HG03521 (cell line): ENCODE results near the gene PIP4K2C.
"Not testable (repeated sequence)": the region's sequence is repeated elsewhere in the genome, so short reads cannot be mapped to it uniquely, and the experiment has no call there.

Experiments
- ATAC-seq: cut with Tn5 transposase; IDR thresholded peaks from one replicate; pipeline ENCODE4 v1.9.1; 2021; ENCODE audit warnings: mild to moderate bottlenecking, moderate library complexity; ENCODE audit not compliant: unreplicated experiment

The PIP4K2C gene

DNA sequence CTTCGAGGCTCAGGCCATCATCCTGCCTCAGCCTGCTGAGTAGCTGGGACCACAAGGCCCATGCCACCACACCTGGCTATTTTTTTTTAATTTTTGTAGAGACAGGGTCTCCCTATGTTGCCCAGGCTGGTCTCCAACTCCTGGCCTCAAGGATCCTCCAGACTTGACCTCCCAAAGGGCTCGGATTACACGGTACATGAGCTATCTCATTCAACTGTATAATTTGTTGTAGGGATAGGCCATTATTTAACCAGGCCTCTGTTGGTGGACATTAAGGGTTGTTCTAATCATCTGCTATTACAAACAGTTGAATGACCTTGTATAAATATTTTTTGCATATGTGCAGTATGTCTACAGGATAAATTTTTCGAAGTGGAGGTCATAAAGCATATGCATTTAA, 32.1 kb upstream of the PIP4K2C start:
- no peak for ATAC-seq

DNA sequence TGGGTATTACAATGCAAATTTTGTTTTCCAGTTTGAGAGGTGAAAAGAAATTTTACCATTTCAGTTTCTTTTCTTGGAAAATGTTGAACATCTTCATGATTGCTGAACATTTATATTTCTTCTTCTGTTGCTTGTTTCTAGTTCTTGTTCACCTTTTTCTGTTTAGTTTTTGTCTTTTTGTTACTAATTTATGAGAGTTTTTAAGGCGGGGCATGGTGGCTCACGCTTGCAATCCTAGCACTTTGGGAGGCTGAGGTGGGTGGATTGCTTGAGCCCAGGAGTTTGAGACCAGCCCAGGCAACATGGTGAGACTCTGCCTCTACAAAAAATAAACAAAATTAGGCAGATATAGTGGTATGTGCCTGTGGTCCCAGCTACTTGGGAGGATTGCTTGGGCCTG, 30.5 kb upstream of the PIP4K2C start:
- no peak for ATAC-seq

DNA sequence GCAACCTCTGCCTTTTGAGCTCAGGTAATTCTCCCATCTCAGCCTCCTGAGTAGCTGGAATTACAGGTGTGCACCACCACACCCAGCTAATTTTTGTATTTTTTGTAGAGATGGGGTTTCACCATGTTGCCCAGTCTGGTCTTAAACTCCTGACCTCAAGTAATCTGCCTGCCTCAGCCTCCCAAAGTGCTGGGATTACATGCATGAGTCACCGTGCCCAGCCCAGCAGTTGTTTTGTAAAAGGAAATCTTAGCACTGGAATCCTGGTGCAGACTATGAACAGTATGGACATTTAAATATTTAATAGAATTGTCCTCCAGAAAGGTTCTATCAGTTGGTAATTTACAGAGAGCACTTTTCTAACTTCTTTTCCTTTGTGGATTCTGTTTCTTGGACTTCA, 29.9 kb upstream of the PIP4K2C start:
- not testable (repeated sequence) for ATAC-seq

DNA sequence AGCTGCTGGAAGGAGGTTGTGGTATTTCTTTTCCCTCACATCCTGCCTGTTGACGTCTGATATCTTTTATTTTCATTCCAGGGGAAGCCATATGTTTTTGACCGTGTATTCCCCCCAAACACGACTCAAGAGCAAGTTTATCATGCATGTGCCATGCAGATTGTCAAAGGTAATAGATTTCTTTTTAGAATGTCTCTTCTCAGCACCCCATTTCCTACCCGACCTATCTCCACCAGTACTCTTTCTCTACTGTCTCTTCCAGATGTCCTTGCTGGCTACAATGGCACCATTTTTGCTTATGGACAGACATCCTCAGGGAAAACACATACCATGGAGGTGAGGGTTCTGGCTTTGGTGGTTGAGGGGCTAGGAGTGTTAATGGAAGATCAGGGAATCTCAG, 27.6 kb upstream of the PIP4K2C start:
- no peak for ATAC-seq

DNA sequence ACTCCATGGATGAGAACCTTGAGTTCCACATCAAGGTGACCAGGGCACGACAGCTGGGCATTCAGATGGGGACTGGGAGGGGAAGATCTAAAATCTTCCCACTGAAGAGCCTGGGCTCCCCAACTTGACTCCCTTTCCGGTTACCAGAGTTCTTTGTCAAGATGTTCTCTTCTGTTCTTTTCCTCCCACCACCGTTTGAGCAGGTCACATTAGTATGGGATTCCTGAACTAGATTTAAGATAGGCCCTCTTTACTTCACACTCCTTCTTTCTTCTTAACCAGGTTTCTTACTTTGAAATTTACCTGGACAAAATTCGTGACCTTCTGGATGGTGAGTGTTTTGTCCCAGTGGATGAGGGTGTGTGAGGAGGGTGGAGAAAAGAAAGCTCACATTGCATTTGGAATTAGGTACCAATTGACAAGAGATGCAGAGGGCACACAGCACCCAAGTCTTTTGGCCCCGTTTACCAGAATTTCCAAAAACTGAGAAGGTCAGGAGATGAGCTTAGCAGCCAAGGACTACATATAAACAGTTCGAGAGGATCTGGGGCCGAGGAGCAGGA, 26.7 kb upstream of the PIP4K2C start:
- no peak for ATAC-seq

DNA sequence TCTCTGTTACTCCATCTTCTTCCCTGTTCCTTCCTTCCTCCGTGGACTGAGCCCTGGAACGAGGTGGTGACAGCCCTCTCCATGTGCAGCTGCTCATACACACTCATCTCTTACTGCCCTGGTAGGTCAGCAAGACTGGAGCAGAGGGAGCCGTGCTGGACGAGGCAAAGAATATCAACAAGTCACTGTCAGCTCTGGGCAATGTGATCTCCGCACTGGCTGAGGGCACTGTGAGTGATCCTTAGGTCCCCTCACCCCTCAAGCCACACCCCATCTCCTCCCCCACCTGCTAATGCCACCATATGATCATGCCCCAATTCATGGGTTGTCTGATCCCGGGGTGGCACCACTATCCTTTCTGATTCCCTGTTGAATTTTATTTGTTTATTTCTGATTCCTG, 22.2 kb upstream of the PIP4K2C start:
- no peak for ATAC-seq

DNA sequence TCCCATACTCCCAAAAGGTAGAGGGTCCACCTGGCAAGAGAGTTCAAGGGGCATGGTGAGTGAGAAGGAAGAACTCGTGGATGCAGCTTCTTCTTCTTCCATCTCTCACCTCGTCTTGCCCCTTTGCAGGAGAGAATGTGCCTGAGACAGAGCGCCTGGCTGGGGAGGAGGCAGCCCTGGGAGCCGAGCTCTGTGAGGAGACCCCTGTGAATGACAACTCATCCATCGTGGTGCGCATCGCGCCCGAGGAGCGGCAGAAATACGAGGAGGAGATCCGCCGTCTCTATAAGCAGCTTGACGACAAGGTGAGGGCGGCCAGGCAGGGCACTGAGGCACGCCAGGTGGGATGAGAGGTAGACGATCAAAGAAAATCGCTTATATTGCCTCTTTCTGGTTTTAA, 21.1 kb upstream of the PIP4K2C start:
- ATAC-seq: no peak

DNA sequence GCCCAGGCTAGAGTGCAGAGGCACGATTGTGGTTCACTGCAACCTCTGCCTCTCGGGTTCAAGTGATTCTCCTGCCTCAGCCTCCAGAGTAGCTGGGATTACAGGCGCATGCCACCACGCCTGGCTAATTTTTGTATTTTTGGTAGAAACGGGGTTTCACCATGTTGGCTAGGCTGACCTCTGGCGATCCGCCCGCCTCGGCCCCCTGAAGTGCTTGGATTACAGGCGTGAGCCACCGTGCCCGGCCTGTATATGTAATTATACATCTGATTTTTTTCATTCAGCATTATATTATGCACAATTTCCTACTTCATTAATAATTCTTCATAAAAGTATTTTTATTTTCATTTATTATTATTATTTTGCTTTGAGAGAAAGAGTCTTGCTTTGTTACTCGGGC, 20.6 kb upstream of the PIP4K2C start:
- ATAC-seq: not testable (repeated sequence)

DNA sequence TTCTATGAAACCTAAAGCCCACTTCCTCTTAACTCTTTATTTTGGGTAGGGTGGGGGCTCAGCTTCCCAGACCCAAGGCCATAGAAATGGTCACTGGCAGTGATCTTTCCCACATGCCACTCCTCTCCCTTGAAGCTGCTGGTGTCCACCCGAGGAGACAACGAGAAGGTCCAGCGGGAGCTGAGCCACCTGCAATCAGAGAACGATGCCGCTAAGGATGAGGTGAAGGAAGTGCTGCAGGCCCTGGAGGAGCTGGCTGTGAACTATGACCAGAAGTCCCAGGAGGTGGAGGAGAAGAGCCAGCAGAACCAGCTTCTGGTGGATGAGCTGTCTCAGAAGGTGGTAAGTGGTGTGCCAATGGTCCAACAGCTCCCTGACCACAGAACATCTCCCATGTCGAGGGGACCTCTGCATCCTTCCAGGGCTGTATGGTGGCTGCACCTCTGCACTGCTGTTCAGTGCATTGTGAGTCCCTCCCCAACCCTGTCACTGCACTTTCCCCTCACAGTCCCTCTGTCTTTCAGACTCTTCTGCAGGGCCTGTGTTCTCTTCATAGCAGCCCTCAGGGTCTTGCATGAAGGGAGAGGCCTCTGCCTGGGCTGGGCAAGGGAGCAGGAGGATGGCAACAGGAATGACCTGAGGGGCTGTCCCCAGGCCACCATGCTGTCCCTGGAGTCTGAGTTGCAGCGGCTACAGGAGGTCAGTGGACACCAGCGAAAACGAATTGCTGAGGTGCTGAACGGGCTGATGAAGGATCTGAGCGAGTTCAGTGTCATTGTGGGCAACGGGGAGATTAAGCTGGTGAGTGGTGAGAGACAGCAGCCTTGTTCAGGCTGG, 18.8 kb upstream of the PIP4K2C start:
- ATAC-seq: no peak

DNA sequence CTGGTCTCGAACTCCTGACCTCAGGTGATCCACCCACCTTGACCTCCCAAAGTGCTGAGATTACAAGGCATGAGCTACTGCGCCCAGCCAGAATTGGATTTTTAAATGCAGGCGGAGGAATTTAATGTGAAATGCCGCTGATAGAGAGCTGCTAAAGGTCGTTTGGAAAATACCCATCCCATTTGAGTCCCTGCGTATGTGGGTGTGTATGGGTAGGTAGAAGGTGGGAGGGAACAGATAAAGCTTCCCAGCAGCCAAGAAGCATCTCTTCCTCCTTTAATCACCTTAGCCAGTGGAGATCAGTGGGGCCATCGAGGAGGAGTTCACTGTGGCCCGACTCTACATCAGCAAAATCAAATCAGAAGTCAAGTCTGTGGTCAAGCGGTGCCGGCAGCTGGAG, 16.2 kb upstream of the PIP4K2C start:
- ATAC-seq: no peak

DNA sequence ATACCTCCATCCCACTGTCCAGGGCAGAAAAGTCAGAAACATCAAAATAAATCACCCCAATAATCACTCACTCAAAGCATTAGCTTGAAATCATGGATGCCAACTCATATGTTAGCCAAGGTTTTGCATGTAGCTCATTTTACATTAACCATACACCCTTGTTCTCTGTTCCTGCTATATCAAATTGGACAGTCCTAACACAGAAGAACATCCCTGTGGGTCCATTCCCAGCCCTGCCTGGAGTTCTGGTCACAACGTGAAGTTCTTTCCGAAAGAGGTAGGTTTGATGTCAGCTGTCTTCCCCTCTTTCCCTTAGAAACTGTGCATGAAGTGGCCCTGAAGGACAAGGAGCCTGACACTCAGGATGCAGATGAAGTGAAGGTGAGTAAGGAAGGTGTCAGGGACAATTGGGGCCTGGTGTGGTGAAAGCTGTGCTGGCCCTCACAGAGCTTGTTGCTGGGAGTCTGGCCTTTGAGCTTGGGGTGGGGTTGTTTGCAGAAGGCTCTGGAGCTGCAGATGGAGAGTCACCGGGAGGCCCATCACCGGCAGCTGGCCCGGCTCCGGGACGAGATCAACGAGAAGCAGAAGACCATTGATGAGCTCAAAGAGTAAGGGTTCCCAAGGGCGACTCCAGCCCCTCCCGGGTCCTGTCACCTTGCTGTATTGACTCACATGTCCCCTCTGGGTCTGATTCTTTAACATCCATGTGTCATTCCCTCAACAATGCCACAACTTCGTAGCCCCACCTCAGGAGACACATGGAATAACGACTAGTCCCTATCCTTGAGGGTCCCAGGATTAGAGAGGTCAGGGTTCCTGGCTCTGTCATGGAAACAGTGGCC, 15.0 kb upstream of the PIP4K2C start:
- no peak for ATAC-seq

DNA sequence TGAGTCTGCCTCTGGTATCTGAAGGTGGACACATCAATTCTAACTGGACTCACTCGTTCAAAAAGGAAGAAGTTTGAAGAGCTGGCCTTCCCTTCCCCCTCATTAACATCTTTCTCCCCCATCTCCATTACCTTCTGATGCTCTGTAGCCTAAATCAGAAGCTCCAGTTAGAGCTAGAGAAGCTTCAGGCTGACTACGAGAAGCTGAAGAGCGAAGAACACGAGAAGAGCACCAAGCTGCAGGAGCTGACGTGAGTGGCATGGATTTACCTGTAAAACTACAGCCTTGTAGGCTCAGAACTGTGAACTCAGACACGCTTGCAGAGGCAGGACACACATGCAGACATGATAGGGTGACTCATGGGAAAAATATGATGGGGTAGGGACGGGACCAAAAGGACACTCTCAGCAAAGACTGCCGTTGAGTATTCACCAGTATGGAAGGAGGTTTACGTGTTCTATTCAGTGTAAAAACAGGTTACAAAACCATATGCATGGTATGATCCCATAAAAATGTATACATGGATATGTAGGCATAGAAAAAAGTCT, 14.3 kb upstream of the PIP4K2C start:
- no peak for ATAC-seq

DNA sequence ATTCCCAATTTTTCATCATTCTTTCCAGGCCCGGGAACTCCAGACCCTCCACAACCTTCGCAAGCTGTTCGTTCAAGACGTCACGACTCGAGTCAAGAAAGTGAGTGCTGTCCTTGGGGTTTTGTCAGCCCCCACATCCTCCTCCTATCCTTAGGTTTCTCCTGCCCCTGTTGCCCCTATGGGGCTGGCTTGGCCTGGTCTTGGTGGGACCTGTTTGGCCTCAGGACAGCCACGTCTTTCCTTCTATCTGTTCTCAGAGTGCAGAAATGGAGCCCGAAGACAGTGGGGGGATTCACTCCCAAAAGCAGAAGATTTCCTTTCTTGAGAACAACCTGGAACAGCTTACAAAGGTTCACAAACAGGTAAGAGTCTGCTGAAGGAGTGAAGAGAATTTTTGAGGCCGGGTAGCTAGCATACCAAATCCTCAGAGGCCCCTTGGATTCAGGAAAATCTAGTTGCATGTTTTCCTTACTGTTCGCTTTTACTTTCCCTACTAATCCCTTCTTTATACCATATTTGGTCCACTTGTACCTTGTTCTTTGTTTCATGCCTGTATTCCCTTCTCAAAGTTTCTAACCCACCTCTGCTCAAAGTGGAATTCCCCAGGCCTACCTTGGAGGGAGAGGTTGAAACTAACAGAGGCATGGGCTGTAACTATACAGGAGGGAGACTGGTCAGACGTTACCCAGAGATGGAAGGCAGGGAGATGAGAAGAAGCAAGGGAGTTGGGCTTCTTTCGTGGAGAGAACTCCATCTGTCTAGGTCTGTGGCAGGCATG, 12.8 kb upstream of the PIP4K2C start:
- no peak for ATAC-seq

DNA sequence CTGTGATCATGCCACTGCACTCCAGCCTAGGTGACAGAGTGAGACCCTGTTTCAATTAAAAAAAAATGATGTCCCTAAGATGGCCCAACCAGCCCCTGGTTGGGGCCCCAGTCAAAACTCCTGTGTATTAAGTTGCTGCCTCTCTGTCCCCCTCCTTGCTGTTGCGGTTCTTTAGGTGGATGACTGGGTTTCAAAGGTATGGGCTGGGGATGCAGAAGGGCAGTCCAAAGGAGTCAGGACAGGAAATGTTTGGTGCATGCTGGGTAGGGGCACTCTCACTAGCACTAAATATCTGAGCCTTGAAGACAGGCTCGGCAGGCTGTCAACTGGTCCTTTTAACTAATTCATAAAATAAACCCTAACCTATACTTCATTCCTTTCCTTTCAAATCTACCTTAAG, 12.0 kb upstream of the PIP4K2C start:
- ATAC-seq: no peak

DNA sequence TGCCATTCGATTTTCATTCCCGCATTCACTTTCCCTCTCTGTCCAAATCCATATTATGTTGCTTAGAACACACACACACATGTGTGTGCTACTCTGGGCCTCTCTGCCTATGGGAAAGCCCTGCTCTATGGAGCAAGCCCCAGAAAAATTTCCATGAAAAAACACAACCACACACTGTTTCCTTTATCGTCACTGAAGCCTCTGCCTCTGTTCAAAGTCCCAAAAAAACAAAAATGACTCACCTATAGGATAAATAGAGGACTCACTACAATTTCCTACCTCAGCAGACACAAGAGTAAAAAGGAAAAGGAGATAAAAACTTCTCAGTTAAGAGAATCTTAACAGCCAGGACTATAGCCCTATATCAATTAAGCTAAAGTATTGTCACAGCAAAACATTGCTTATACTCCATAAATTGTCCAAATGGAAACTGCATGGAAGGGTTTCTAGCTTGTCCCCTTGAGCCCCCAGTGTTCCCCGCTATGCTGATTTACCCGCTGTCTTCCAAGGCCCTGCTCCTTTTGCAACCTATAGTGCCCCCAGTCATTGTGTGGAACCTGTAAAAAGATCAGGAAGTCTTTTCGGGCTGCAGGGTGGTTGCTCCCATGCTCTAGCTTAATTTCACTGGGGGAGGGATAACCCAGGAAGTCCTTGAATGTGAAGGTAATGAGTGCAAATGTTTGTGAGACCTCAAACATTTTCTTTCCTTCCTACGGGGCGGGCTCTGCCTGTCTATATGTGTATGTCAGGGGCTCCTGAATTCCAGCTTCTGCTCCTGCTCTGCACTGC, 11.1 kb upstream of the PIP4K2C start:
- no peak for ATAC-seq

DNA sequence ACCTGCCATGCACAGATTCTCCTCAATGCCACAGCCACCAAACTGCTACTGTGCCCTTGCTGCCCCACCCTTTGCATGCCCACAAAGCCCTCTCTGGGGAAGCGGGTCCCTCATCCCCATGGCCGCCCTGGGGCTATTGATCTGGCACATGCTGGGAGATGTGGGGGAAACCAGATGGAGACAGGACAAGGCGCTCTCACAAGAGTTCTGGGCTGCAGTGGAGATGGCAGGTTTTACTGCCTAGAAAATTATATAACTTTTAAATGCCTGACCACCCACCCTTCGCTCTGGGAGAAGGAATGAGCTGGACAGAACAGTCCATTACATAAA, 10.6 kb upstream of the PIP4K2C start:
- no peak for ATAC-seq

DNA sequence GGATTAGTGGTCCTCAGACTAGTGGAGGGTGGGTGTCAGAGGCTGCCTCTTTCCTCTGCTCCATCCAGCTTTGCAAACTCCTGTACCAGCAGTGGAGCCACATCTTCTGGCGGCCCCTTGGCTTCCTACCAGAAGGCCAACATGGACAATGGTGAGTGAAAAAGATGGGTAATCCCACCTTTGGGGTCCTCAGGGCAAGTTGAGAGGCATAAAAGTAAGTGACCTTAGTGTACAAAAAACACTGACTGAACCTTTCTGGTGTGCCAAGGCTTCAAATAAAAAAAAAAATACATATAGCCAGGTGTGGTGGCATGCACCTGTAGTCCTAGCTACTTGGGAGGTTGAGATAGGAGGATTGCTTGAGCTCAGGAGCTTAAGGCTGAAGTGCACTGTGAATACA, 9.2 kb upstream of the PIP4K2C start:
- ATAC-seq: no peak

DNA sequence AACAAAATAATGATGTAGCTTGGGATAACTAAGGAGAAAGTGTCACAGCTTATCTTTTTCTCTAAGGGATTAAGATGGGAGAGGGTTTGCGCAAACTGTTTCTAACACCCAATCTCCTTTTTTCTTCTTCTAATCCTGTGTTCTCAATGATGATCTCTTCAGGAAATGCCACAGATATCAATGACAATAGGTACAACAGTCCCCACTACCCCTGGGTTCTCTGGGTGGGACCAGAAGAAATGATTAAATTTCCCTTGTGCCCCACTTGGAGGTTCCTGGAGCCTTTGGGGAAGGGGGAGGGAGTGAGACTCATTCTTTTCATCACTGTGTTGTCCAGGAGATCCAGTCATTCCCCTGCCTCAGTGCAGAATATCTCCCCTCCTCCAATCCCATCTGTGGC, 8.6 kb upstream of the PIP4K2C start:
- no peak for ATAC-seq

DNA sequence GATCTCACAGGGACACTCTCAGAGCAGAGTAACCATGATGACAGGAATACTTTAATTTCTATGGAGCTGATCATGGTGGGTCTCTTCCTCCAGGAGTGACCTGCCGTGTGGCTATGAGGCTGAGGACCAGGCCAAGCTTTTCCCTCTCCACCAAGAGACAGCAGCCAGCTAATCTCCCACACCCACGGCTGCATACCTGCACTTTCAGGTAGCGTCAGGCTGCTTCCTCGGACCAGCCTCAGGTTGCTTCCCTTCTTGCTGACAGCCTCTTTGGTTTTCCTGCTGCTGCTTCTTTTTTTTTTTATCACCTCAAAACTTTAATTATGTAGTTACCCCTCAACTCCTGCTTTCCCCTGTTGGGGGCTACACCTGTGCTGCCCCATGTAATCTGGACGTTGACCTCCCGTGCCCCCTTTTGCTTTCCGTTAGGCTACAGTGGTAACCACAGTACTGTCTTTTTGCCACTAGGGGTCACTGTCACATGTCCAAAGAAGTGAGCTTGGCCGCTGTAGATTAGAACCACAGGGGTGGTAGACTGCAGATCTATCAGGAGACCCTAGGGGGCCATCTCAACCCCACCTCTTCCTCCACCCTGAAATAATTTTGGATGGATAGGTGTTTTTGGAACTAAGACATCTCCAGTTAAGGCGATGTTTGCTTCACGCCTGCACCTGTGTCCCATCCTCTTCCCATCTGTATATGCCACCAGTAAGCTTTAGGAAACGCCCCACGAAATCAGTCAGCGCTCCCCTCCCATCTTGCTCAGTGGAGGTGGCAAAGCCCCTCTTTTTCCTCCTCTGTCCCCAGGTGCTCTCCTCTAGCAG, 7.8 kb upstream of the PIP4K2C start:
- ATAC-seq: peak; percentile 94
